Stimulated activated CD8-positive, alpha-beta memory T cell treated with anti-CD3 and anti-CD28 coated beads, Interleukin-4, amount 100 ng/mL, for 24 hours (primary cell): Measurements from ENCODE around the gene ALG14.

Experiments used
- DNase-seq: peaks from one replicate; pipeline ENCODE4 v3.0.0-alpha.2; 2020; ENCODE audit warnings: low read depth

The ALG14 gene

GRCh38 chr1:94927405-94928175 is 145.2 kb downstream of the ALG14 start:
- no peak for DNase-seq

- DNase-seq, result peak; percentile 60
These were observed 145.8 kb downstream of the ALG14 start, which contains the start of gene CNN3 for GRCh38 chr1:94926915-94927404. Gene CNN3 (minus strand): TSS chr1:94927110. CDS start chr1:94926894, 216 bp downstream.

- peak; percentile 9 for DNase-seq
These were observed 146.4 kb downstream of the ALG14 start for GRCh38 chr1:94926126-94926914.

- no peak for DNase-seq
These were observed 147.1 kb downstream of the ALG14 start for GRCh38 chr1:94925561-94926125.

- no peak for DNase-seq
These were observed 147.7 kb downstream of the ALG14 start for GRCh38 chr1:94925004-94925403.
